GM19372 (cell line): ENCODE data around the gene DNAH2.

Experiments
- ATAC-seq: cut with Tn5 transposase; IDR thresholded peaks from one replicate; pipeline ENCODE4 v1.9.1; 2021; ENCODE audit warnings: mild to moderate bottlenecking, low read depth, moderate library complexity; ENCODE audit not compliant: unreplicated experiment

DNAH2 gene

GRCh38 chr17:7835814-7836595, 118.5 kb downstream of the DNAH2 start:
- ATAC-seq, result peak; percentile 37

- ATAC-seq, result no peak
Observed at GRCh38 chr17:7836596-7837407, 119.3 kb downstream of the DNAH2 start.

- ATAC-seq, result no peak
Observed at GRCh38 chr17:7837408-7838088, 120.0 kb downstream of the DNAH2 start.

- ATAC-seq, result no peak
Observed at GRCh38 chr17:7838090-7839075, 120.8 kb downstream of the DNAH2 start.

- no peak for ATAC-seq
Observed at GRCh38 chr17:7839190-7839875, 121.8 kb downstream of the DNAH2 start.

GRCh38 chr17:7839876-7840261, 122.3 kb downstream of the DNAH2 start:
- ATAC-seq, result no peak

- ATAC-seq, result no peak
Observed at GRCh38 chr17:7840441-7840840, 122.9 kb downstream of the DNAH2 start.

GRCh38 chr17:7840875-7841274, 123.3 kb downstream of the DNAH2 start:
- ATAC-seq, result no peak

GRCh38 chr17:7841396-7841914, 123.9 kb downstream of the DNAH2 start:
- no peak for ATAC-seq

- peak; percentile 19 for ATAC-seq
Observed at GRCh38 chr17:7841915-7842379, 124.4 kb downstream of the DNAH2 start.

- peak; percentile 28 for ATAC-seq
Observed at GRCh38 chr17:7842380-7843256, 125.1 kb downstream of the DNAH2 start.

- peak; percentile 2 for ATAC-seq
Observed at GRCh38 chr17:7843257-7843535, 125.7 kb downstream of the DNAH2 start.

GRCh38 chr17:7843536-7844291, 126.2 kb downstream of the DNAH2 start:
- peak; percentile 36 for ATAC-seq

GRCh38 chr17:7844292-7845154, 127.0 kb downstream of the DNAH2 start:
- peak; percentile 49 for ATAC-seq

- ATAC-seq, result no peak
Observed at GRCh38 chr17:7845359-7846062, 128.0 kb downstream of the DNAH2 start.

- no peak for ATAC-seq
Observed at GRCh38 chr17:7846063-7846735, 128.7 kb downstream of the DNAH2 start.
